Osteoblast (primary cell): ENCODE measurements around the gene HTR4. TPM values are rescaled to one million over a fixed set of nuclear protein-coding genes. Genes with fewer than 3 reads are reported as not detected.

Experiments used
- DNase-seq: peaks from one replicate; pipeline ENCODE4 v3.0.0; 2011; ENCODE audit warnings: low spot score, mixed read lengths; ENCODE audit not compliant: insufficient read length; ENCODE audit errors: missing footprints
- H2AFZ ChIP-seq: 2 replicates; pipeline ENCODE4 v1.6.0; 2011; ENCODE audit warnings: mild to moderate bottlenecking, low read length
- H3K27ac ChIP-seq: 2 replicates; pipeline ENCODE4 v1.5.1; 2011; ENCODE audit warnings: mild to moderate bottlenecking, low read depth, low read length, moderate library complexity
- H3K27me3 ChIP-seq: 2 replicates; pipeline ENCODE4 v1.6.0; 2012; ENCODE audit warnings: mild to moderate bottlenecking, control low read depth, inconsistent platforms, low read length, moderate library complexity; ENCODE audit not compliant: insufficient read depth
- H3K36me3 ChIP-seq: 2 replicates; pipeline ENCODE4 v1.5.1; 2011; ENCODE audit warnings: mild to moderate bottlenecking, low read length, control low read depth, moderate library complexity; ENCODE audit not compliant: insufficient read depth
- H3K4me1 ChIP-seq: 2 replicates; pipeline ENCODE4 v1.5.1; 2011; ENCODE audit warnings: mild to moderate bottlenecking, low read length, control low read depth, moderate library complexity; ENCODE audit not compliant: insufficient read depth
- H3K4me2 ChIP-seq: 2 replicates; pipeline ENCODE4 v1.6.0; 2011; ENCODE audit warnings: mild to moderate bottlenecking, low read length; ENCODE audit not compliant: insufficient read depth
- H3K4me3 ChIP-seq: fragments of 200-600 bp; sonication (generic); 3 replicates; pipeline ENCODE4 v1.5.1; 2012; ENCODE audit warnings: mild to moderate bottlenecking, low read length, inconsistent platforms; ENCODE audit not compliant: insufficient read depth
- H3K79me2 ChIP-seq: 2 replicates; pipeline ENCODE4 v1.6.0; 2012; ENCODE audit warnings: mild to moderate bottlenecking, low read length, control low read depth, inconsistent platforms; ENCODE audit not compliant: insufficient read depth
- H3K9me3 ChIP-seq: 2 replicates; pipeline ENCODE4 v1.5.1; 2011; ENCODE audit warnings: low read depth, low read length, control low read depth
- H4K20me1 ChIP-seq: 2 replicates; pipeline ENCODE4 v1.6.0; 2012; ENCODE audit warnings: mild to moderate bottlenecking, low read length, control low read depth; ENCODE audit not compliant: insufficient read depth
- CTCF ChIP-seq: IDR thresholded peaks from 2 replicates; pipeline ENCODE4 v1.5.1; 2011; ENCODE audit warnings: mild to moderate bottlenecking, low read depth, low read length, moderate library complexity; ENCODE audit errors: extremely low read depth
- total RNA-seq: library from RNA; depleted of rRNA; stranded (reverse); fragments of >200 nt; gene quantifications from 2 replicates; pipeline ENCODE4 v1.2.3, GENCODE V29; 2012

The HTR4 gene
- not detected in 2 replicates for total RNA-seq

GRCh38 chr5:148653836-148654781, at the start of gene HTR4:
Gene HTR4 (minus strand): TSS chr5:148654527. CDS start chr5:148637014, 17,513 bp downstream.
- no peak within 1 kb of the TSS for H3K4me2 ChIP-seq
- DNase-seq = no peak
- H2AFZ ChIP-seq = no peak within 1 kb of the TSS
- peaks cover 16% of the 10 kb centered on the region for H3K27me3 ChIP-seq
- no peaks in the 10 kb centered on the region for H3K9me3 ChIP-seq
- H3K79me2 ChIP-seq = no peaks in the 10 kb centered on the region
- no peaks in the 10 kb centered on the region for H4K20me1 ChIP-seq
- no peaks in the 10 kb centered on the region for H3K4me1 ChIP-seq
- H3K4me3 ChIP-seq = no peak within 1 kb of the TSS
- no peak within 1 kb of the TSS for H3K27ac ChIP-seq
- H3K36me3 ChIP-seq = no peaks in the 10 kb centered on the region
- TF ChIP-seq CTCF = no peak

GRCh38 chr5:148702019-148702596, 47.8 kb upstream of the HTR4 start:
- Histone ChIP-seq H3K4me3 (no peak overlapping the region), H3K27ac (no peak overlapping the region), H3K79me2 (no peaks in the 10 kb centered on the region), H3K4me1 (peaks cover 4% of the 10 kb centered on the region), H3K36me3 (no peaks in the 10 kb centered on the region), H2AFZ (no peak overlapping the region), H4K20me1 (no peaks in the 10 kb centered on the region), H3K27me3 (no peaks in the 10 kb centered on the region), H3K4me2 (no peak overlapping the region), H3K9me3 (no peaks in the 10 kb centered on the region)
- DNase-seq = no peak
- no peak for TF ChIP-seq CTCF

- Histone ChIP-seq H3K79me2 (no peaks in the 10 kb centered on the region), H4K20me1 (no peaks in the 10 kb centered on the region), H3K9me3 (no peaks in the 10 kb centered on the region), H3K36me3 (no peaks in the 10 kb centered on the region), H3K27me3 (no peaks in the 10 kb centered on the region), H3K4me3 (no peak overlapping the region), H3K27ac (no peak overlapping the region), H2AFZ (no peak overlapping the region), H3K4me1 (peaks cover 4% of the 10 kb centered on the region), H3K4me2 (no peak overlapping the region)
- no peak for DNase-seq
- no peak for TF ChIP-seq CTCF
Observed at GRCh38 chr5:148699028-148699427, 44.7 kb upstream of the HTR4 start.

- DNase-seq = no peak
- Histone ChIP-seq H3K4me3 (no peak overlapping the region), H3K36me3 (no peaks in the 10 kb centered on the region), H4K20me1 (no peaks in the 10 kb centered on the region), H3K27ac (peak overlapping the region; percentile 19), H3K4me2 (peak overlapping the region; percentile 8), H3K27me3 (no peaks in the 10 kb centered on the region), H2AFZ (no peak overlapping the region), H3K4me1 (peaks cover 4% of the 10 kb centered on the region), H3K9me3 (no peaks in the 10 kb centered on the region), H3K79me2 (no peaks in the 10 kb centered on the region)
- TF ChIP-seq CTCF = no peak
Observed at GRCh38 chr5:148697809-148698196, 43.5 kb upstream of the HTR4 start.
